NCI-H2196 (cell line): ENCODE data around the gene NME9.

ENCODE experiments used
- DNase-seq: peaks from one replicate; lab custom pipeline; 2025; ENCODE audit not compliant: unreplicated experiment; lab: John Stamatoyannopoulos, UW

NME9 gene

DNA sequence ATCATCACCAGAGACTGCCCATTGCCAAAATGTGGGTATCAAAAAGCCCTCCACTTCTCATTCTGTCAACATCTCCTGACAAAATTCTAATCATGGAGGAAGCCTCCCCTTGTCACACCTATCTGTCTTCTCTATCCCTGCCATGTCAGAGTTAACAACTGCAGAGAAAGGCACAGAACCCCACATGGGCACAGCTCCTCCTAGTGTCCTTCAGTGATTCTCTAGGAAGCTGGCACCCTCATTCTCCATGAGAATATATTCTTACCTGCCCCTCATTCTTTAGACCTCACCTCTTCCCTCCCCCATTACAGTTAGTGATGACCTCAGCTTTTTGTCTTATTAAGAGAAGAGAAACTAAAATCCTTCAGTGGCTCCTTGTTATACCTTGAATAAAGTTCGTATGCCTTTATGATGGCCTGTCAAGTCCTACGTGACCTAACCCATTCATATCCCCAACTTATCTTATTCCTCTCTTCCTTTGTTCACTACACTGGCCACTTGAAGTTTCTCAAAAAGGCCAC is 44.6 kb downstream of the NME9 start:
- no peak for DNase-seq

DNA sequence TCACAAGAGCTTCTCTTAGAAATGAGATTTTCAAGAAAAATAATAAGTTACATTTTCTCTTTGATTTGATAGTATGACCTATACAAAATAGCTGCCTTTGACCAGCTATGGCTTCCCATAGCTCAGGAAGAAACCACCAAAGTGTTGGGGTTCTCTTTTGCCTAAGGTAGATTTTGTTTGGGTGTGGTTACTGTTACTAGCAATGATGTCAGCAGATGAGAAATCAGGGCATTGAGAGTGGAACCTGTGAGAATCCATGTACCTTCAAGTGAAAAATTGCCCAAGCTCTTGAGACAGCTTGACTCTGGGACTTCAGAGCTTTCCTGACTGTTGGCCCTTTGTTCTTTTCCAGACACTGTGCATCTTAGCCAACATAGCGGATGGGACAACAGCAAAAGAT is 45.6 kb downstream of the NME9 start:
- DNase-seq, result no peak

DNA sequence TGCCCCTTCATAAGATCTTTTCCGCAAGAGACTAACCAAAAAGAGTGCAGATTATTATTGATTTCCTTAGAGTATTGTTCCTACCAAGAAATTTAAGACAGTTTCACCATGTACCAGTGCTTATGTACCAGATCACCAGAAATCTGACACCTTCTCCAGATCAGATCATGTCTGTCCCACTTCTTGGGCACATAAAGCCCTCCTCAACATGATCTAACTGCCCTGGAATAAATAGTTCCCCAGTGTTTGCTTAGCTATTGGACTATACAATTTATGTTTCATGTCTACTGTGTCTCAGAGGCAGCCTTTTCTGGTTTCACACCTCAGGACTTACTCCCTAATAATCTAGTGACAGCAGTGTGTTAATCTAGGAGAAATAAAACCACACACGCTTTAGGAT is 46.8 kb downstream of the NME9 start:
- DNase-seq, result no peak

DNA sequence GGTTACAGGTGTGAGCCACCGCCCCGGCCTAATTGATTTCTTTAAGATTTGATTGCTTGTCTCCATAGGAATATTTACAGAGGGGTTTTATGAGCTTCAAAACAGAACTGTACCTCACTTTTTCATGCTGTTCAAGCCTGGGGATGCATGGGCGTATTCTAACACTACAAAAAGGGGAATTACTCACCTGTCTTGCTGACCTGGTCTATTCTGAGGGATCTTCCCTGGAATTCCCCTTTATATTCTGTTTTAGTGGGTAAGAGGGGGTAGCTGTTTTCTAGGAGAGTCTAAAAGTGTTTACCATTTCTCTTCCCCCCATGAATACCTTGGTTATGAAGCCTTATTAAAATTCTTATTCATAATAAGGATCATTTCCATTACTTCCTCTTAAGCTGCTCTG is 48.1 kb downstream of the NME9 start:
- no peak for DNase-seq

DNA sequence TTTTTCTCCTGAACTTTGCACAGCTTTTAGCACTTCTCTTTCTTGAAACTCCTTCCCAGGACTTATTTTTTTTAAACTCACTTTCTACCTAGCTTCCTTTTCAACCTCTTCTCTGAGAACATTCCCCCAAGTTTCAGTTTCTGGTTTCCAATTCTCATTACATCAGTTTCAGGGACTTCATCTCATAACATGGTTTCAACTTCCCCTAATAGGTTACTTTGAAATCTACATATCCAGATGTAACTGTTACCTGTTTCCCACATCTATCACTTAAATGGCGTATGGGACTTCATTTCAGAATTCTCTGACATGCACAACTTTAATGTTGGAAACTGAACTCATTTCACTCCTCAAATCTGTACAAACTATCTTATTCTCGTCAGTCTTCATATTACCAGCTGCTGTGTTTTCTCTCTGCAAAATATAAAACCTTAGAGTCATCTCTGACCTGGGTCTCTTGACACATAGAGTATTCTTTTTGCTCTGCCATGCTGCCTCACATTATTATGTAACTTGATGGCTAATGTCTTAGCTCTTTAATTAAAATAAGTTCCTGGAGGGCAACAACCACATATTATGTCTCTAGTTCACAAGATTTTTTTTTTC is 58.4 kb downstream of the NME9 start:
- DNase-seq, result no peak

DNA sequence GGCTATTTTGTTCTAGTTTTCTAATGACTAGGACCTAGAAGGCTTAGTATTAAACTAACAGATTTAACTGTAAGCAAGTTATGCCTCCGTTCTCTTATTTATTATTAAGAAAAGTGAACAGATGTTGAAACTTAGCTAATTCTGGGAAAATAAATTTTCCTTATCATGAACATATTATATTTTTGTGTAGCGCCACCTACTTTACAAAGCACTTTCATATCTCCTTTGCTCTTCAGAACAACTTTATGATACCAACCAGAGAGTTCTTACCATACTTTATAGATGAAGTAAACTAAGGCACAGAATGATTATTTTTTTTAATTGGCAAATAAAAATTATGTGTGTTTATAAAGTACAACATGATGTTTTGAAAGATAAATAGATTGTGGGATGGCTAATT is 59.4 kb downstream of the NME9 start:
- DNase-seq, result no peak

DNA sequence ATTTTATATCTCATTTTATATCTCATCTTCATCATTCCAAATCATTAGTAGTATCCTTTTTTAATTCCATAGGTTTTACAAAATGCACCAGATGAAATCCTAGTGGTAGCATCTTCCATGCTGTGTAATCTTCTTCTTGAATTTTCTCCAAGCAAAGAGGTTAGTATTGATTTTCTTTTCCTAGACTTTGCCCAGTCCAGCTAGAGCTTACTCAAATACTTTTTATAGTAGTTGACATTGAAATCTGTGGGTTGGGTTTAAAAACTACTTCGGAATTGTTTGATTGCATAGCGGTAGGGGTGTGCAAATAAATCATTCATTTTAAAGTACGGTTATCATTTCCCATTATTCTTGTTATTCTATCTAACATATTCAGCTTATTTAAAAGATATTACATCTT is 62.6 kb downstream of the NME9 start:
- DNase-seq, result no peak

DNA sequence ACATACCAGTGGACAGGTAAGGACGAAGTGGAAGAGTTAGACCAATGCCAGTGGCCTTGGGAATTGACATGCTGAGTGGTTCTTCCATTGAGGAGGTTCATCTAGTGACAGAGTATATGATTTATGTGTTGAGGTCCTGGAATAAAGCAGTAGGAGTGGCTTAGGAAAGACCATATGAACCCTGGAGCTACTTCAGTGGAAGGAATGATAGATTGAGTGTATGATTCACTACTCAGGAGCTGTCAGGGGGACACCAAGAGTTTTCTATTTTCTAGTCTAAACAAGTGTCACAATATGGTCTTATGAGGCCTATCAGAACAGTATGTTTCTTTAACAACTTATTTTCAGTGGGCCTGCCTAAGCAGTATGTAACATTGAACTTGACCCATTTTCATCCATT is 63.9 kb downstream of the NME9 start:
- no peak for DNase-seq

DNA sequence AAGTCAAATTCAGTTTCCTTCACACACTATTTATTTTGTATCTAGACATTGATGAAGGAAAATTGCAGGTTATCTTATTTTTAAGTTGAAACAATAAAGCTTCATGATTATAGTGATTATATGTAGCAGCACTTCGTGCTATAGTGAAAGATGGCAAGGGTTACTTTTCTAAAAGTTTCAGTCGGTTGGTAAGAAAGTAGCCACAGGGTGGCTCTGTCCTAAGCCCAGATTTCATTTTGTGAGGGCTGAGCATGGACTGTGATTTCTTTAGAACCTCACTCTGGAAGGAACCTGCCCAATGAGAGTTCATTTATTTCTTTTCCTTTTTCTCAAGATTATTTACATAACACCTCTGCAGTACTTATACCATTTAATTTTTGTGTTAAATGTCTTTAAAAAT is 66.5 kb downstream of the NME9 start:
- DNase-seq, result no peak

DNA sequence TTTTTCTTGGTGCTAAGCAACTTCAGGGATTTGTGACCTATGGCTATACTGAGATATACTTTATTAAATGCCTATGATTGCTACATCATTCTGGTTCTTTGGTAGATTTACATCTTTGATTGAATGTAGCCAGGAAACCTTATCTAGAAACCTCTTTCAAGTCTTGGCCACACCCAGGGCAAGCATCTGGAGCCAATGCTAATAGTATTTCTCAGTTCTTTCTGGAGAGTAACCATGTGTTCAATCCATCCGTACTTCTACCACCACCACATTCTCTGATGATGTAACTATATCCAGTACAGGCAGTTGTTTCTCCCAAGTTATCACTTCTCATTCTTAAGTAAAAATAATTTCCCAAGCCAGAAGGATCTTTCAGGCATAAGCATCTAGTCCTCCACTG is 69.0 kb downstream of the NME9 start:
- DNase-seq, result no peak

DNA sequence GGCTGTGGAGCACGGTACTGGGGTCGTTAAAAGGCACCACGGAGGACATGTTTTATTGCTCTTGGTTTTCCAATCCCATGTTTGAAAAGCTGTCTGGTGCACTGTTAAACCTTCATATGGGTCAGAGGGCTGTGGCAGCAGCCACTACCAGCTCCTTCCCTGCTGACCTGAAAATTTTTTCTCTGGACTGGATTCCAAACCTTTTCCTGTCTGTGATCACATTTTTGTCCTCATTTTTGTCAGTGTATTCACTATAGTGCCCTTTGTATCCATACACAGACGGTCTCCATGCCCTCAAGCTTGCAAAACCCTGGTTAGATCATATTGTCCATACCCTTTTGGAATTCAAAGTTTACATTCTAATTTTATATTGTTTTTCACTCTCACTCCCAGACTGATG is 70.5 kb downstream of the NME9 start:
- DNase-seq, result no peak

DNA sequence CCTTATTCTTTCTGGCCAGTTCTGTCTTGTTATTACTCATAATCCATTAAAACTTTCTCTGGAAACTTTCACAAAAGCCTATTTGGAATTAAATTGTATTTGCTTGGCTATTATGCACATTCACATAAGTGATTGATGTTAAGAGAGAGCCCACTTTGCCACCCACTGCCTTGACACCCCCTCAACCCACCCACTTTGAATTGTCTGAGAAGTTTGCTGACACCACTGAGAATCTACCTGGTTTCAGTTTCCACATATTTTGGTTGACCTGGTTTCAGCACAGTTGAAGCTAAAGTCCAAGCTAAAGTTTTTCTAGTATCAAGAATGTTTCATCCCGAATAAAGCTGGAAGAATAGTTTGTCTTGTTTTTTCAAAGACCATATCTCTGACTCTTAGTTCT is 71.7 kb downstream of the NME9 start:
- no peak for DNase-seq

DNA sequence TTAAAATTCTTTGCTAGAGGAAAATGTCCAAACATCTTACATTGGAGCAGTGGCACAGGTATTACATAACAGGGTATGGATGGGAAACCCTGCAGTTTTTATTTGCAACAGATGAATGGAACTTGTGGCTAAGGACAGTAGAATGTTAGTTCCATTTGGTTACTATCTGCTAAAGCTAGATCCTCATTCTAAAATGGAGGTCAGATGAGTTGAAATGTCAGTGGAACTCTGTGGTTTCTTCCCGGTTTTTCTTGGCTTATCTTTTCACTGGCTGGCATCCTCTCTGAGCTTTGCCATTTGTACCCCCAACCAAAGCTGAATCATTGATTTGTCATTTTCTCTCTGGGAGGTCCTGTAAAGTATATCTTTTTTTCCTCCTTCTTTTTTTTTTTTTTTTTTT is 73.6 kb downstream of the NME9 start:
- DNase-seq, result no peak

DNA sequence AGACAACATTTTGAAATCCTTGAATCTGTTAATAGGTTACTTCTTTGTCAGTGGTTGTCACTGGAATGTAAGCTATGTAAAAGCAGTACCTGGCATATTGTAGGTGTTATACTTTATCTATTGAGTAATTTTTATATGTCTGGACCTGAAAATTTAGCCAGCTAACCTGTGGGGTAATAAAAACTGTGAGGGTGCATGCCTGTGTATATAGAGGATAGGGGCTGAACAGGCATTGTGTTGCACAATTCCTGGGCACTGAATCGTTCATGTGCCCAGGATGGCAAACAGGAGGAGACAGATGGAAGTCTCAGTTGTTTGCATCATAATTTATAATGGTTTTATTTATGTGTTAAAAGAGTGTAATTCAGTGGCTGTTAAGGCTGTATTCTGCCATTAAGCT is 75.4 kb downstream of the NME9 start:
- no peak for DNase-seq

DNA sequence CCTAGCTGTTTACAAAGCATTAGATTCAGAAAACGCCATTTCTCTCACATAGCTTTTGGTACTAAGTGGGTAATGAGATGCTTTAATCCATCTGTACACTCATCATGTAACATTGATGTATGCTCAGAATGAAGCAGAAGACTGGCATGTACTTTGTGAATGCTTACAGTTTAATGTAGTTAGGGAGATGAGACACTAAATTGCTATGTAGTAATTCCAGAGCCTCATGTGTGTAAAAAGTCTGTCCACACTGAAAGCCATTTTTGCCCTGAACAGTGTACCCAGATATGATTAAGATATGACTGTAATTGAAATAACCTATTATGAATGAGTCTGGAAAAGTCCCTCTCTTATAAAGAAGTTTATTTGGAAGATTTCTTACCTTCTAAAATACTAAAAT is 76.0 kb downstream of the NME9 start:
- DNase-seq, result no peak
